GM18499 (cell line): Measurements from ENCODE around the gene SDK1.

Experiments used
- ATAC-seq: cut with Tn5 transposase; IDR thresholded peaks from one replicate; pipeline ENCODE4 v1.9.1; 2021; ENCODE audit warnings: moderate number of reproducible peaks; ENCODE audit not compliant: insufficient read depth, unreplicated experiment

The SDK1 gene

DNA sequence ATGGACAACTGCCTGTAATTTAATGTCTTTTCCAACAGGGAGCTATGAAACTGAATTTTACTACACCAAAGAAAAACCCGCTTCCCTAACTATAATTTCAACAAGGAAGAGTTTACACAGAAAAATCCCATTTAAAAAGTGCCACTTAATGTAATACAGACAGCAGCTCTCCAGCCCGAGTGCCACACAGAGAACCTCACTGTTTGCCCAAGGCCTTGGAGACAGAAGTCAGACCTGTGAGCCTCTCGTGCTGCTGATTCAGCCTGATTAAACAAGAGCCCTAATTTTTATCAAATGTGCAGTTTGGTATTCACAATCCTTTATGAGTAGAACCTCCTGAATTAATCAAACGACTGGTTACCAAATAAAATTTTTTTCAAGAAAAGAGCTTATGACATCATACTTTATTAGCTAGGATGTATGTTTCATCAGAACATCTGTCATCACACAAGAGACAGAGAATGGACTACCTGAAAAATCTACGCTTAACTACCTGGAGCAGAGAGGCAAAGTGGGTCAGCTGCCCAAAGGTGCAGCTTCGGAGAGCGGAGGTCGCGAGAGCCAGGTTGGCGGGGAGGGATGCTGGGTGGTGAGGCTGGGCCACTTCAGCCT lies 543.6 kb downstream of the SDK1 start:
- ATAC-seq = no peak

DNA sequence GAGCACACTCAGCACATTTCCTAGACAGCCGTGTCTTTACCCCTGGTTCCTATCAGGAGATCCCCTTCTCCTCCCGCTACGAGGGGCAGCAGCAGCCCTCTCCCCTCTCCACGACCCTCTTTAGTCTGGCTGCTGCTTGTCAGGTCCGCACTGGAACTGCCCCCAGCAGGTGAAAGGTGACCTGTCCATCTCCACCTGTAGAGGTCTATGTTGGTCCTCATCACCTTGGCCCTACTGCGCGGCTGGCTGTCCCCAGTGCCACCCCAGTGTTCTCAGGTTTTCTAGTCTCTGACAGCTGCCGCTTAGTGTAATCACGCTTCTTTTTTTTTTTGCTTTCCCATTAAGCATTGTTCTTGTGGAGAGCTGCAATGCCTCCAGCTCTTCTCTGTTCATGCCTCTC lies 545.7 kb downstream of the SDK1 start:
- no peak for ATAC-seq

DNA sequence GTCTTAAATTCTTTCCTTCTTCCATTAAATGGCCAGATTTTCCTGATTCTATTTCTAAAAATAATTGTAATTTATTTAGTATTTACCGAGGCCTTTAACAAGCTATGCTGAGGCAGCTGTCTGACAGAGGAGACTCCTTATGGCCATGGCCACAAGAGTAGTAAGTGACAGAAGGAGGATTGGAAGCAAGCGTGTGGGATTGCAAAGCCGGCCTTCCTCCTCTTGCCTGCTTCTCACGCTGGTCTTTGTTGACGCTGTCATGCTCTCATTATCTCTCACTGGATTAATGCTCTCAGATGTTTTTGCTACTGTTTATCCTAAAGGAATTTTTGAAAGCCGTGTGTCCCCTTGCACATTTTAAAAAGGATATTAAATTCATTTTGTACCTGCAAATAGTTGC lies 546.3 kb downstream of the SDK1 start:
- no peak for ATAC-seq

DNA sequence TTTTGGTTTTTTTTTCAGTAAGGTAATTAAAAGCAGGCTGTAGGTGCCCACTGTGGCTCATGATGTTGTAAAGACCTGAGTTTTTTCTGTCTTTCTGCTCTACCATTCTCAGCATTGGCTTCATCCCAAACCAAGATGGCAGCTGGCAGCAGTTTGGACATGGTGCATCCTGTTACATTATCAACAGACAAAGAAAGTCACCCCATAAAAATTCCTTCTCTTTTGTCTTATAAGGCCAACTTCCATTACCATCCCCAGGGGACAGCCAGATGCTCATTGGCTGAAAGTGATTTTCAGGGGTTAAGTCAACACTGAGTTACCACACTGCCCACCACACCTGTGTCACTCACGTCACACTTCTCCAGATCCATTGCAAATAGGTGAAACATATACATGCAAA lies 558.4 kb downstream of the SDK1 start:
- no peak for ATAC-seq

DNA sequence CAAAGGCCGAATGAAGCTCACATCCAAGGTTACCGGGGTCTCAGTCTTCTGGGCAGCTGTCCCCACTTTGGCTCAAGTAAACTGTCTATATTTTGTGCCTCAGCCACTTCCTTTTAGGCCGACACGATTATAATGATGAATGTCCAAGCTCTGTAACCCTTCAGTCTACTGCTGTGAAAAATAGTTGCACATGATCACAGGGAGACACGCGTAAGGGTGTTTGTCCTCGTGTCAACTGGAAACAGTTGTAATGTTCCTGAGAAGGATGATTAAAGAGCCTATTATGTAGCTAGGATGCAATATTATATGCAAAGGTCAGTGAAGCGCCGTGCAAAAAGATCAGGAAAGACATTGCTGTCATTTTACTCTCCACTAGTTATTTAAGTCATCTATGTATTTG lies 559.9 kb downstream of the SDK1 start:
- no peak for ATAC-seq

DNA sequence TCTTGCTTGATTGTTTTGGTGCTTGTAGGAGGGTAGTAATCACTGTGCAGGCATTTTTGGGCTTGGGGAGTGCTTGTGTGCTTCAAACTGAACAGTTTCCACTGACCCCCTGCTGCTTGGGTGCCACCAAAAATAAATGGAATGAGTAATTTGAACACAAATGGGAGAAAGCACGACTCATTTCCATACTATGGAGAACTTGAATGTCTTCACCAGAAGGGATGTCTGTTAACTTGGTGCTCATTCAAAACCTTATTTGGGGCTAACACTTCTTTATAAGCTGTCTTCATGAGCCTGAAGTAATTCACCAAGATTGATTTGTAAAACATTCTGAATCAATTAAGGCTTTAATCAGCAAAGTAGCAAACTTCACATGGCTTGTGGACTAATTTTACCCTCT lies 560.3 kb downstream of the SDK1 start:
- no peak for ATAC-seq

DNA sequence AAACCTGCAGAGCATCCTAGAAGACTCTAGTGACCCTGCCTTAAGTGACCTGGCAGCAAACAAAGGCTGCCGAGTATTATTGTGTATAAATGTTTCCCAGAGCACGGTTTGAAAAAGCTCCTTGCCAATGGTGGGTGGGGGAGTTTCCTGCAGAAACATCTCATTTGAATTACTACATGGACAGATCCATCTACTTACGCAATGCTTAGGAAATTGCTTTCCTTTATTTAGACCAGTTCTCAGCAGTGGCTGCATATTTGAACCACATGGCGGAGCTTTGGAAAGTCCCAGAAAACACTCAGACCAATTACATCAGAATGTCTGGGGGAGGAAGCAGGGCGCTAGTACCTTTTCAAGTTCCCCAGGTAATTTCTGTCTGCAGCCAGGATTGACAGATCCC lies 560.9 kb downstream of the SDK1 start:
- no peak for ATAC-seq

DNA sequence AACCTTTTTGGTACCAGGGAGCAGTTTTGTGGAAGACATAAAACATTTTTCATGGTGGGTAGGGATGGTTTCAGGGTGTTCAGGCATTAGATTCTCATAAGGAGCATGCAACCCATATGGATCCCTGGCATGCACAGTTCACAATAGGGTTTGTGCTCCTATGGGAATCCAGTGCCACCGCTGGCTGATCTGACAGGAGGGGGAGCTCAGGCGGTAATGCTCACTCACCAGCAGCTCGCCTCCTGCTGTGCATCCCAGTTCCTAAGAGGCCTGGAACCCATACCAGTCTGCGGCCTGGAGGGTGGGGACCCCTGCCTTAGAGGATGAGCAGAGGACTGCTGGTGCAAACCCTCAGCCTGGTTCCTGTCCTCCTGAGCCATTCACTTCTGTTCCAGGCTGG lies 561.7 kb downstream of the SDK1 start:
- ATAC-seq = no peak

DNA sequence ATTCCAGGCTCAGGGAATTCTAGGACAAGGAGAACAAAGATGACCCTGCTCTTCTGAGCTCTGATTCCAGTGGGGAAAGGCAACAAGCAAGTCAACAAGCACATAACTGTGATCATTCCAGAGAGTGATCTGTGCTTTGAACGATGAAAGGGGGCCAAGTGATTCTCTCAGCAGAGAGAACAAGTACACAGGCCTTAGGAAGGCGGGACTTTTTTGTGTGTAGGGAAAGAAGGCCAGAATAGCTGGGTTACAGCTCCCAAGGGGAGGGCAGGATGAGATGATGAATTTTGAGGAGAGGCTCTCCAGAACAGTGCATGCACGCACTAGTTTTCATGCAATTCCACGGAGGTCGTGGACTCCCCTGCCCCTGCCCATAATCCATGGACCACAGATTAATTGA lies 565.2 kb downstream of the SDK1 start:
- no peak for ATAC-seq

DNA sequence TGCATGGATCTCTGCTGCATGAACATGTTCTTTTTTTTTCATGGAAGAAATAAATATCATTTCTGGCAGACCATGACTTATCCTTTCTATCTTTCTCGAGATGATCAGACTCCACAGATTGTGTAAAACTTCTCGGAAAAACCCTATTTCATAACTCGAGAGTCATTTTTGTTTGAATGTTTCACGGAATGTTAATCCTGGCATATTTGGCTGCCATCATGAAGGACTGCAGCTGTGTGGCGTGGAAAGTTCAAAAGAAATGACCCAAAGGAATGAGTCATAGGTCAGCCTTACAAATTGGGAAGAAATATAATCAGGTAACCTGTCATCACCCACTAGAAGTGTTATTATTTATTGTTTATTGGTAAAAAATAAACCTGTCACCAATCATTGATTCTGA lies 566.8 kb downstream of the SDK1 start:
- no peak for ATAC-seq

DNA sequence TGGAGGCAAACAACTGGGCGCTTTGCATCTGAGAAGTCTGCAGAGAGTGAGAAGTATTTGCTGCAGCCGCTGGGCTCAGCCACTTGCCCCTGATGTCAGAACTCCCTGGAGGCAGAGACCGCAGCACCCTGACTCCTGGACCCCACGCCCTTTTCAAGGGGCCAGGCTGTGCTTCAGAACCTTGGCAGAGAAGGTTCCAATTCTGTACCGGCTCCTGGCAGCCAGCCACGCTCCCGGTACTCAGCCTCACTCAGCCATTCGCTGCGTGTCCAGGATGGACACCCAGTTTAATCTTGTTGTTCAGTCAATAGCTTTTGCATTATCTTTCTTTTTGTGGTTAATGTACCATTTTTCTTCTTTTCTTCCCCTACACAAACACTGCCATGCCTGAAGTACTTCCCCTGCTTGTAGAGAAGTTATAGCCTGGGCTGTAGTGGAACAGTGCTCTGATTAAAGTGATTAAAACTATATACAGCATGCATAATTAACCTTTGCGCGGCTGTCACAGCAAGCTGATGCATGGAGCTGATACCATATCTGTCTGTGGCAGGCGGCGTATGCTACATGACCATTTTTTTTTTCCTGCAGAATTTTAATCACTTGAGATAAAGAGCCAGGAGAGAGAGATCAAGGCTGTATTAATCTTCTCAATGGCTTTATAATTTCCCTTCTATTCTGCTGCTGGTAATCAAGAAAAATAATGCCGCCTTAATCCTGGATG lies 578.5 kb downstream of the SDK1 start:
- ATAC-seq = no peak

DNA sequence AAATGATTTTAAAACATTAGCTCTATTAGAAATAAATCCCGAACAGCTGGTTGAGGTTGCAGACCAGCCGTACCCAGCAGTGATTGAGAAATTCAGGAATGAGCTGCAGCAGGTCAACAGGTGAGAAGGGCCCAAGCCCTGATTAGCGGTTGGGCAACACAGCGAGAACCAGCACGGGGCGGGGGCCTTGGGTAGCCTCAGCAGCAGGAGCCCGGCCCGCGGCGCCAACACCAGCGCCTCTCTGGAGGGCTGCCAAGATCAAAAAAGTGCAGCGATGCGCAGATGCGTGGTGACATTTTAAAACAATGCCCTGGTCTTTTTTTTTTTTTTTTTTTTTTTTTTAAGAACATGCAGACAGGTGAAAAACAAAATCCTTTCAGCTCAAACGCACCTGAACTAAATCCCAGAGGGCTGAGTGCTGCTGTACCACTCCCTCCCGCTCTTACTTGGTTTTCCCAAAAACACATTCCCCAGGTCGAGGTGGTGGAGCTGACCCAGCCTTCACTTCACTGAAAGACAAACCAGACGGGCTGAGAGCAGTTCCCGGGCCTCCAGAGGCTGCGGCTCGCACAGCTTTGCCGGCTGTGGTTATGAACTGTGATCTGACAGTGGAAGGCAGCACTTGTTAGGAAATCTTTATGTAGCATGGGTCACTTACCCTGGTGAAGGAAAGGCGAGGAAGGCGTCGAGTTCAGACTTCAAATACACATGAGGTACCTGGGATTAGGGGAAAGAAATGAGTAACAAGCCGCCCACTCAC lies 579.4 kb downstream of the SDK1 start:
- ATAC-seq = no peak

DNA sequence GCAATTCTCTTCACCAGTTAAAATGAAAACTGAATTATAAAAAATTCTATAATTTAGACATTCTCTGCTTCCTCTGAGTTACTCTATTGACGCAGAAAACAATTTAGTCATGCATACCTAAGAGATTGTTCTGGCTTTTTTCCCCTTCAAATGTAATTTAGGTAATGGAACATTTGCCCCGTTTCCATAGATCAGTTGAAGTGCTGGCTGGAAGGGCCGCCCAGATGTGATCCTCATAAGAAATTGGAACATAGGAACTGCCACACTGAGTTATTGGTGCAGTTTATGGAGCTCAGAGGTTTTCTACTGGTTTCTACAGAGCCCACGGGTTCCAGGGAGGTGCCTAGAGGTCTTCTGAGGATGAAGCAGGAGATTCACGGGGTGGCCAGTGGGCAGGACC lies 581.7 kb downstream of the SDK1 start:
- ATAC-seq = no peak

DNA sequence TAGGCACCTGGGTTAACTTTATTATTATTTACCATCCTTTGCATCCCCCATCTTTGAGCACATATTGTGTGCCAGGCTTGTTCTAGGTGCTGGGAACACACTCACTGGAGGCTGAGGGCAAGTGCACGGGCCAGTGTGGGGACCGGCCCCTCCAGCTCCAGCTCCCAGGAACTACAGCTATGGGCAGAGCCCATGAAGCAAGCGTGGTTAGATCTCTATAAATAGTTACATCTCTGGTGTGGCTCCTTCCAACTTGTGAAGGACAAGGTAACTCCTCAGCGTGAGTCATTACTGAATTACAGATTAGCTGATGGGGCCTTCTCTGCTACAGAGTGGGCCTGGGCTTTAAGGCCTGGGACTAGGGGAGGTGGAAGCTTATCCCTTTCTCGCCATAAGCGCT lies 583.5 kb downstream of the SDK1 start:
- ATAC-seq = no peak

DNA sequence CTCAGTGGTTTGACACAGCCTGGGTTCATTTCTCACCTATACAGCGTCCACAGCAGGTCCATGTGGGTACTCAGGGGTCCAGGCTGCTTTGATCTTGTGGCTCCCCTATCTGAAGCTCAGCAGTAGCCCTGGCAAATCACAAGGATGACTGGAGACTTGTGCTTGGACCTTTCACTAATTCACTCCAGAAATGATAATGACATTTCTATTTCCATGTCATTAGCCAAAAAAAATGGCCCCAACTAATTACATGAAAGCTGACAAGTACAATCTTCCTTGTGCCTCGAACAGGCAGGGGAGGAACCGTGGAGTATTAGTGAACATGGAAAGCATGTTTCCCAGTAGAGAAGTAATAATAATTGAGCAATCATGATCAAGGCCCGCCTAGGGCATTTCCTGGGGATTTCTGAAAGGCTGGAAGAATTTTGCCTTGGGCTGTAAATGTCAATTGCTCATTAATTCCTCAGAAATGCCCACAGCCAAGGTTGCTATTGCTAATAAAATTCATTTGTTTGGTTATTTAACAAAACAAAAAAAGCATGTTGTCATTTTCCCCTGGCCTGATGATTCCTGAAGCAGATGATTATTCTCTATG lies 586.1 kb downstream of the SDK1 start:
- ATAC-seq = no peak

DNA sequence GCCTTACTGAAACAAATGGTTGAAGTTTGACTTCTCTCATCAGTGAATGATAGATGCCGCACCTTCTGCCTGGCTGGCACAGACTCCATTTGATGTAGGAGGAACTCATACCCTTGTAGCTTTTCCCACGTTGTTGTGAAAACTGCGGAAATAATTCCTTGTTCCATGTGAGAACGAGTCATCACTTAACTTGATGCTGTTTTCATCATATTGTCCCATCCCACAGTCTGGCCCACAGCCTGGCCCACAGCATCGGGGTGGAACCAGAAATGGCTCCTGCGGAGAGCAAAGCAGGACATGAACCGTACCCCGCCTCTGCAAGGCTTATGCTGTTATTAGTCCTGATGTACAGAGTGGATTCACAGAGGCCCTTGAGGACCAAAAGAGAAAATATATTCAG lies 587.0 kb downstream of the SDK1 start:
- ATAC-seq = no peak

DNA sequence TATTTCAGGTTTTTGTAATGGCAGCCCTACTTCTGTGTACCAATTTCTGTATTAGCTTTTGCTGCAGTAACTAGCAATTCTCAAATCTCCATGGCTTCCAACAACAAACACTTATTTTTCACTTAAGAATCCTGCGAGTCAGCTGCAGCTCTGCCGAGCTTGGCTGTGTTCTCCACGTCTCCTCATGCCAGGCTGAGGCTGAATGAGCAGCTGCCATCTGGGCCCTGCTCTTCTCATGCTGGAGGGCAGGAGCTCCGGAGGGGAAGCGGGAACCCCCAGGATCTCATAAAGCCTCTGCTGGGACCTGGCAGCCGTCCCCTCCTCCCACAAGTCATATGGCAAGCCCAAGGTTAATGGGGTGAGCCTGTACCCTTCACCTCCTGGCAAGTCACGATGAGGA lies 591.1 kb downstream of the SDK1 start:
- no peak for ATAC-seq

DNA sequence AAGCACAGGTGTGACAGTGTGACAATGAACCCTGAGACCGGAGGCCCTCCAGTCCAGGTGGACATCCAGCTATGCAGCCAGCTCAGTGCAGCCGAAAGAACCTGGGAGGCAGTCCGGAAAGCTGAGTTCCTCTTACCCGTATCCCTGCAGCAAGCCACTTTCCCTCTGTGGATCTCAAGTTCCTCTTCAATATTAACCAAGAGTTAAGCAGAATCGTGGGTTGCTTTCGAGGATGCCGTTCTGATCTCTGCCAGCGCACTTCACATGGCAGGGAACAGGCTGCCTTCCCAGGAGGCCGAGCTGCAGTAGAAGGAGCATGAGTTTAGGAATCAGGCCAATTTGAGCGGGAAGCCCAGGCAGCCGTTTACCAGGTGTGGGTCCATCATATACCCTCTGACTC lies 591.6 kb downstream of the SDK1 start:
- no peak for ATAC-seq

DNA sequence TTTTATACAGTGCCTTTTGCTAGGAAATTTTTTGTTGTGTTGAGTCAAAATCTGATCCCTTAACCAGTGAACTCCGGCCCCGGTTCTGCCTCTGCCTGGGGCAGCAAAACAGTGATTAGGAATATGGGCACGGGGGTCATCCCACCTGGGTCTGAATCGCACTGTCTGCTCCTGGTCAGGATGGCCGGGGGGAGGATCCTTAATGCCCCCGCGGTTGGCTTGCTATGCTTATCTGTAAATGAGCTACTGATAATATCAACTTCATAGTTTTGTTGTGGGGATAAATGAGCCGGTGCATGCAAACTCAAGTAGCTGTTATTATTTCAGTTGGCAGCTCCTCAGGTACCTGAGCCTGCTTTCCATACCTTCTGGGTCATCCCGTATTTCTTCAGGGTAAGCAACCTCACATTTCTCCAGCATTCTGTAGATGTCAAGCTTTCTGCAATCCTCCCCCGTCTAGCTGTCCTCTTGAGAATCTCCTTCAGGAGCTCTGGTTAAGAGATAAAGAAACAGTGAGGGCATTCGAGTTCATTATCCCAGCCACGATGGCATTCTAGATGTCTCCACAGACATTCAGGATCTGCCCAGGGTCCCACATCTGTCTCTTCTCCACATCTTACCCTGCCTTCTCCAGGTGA lies 592.2 kb downstream of the SDK1 start:
- no peak for ATAC-seq

DNA sequence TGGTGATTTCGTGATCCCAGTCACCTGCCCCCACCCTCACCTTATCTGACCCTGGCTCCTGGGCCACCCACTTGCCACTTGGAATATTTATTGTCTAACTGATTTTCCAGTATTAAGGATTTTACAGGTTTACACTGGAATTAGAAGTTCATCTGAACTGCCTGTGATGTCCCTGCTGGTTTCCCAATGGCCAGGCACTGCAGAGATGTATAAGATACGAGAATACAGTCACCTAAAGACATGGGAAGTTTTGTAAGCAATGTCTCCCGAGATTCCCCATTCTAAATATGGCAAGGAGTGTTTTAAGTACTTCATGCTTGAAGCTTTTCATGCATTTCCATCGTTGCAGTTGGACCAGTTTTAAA lies 592.7 kb downstream of the SDK1 start:
- ATAC-seq = no peak
